ENCODE results near the gene TRIP10. TPM values are rescaled to one million over a fixed set of nuclear protein-coding genes. Genes with fewer than 3 reads are reported as not detected.
"Not testable (repeated sequence)": the region's sequence is repeated elsewhere in the genome, so short reads cannot be mapped to it uniquely, and the experiment has no call there.

The TRIP10 gene
- total and polyA plus RNA-seq, 5 donors from 2014 or later, result 0.37 to 2.6 (median 0.44) TPM; not detected in 1

DNA sequence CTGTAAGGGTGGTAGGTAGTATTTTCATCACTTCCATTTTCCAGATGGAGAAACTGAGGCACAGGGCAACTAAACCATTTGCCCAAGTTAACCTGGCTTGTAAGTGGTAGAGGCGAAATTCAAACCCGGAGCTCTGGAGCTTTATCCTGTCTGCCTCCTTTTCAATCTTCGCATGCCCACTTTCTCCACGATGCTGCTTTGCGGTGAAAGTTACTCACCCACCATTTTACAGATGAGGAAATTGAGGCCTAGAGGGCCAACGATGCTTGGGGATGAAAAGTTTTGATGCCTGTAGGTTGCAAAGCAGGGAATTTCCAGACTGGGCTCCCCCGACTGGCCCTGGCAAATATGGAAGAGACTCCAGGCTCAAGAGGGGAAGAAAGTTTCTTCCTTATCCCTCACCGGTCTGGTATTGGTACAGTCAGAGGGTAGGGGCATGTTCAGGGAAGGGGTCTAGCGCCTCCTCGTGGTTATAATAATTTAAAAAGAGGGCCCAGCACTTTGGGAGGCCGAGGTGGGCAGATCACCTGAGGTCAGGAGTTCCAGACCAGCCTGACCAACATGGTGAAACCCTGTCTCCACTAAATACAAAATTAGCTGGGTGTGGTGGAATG is 29.6 kb downstream of the TRIP10 start:
- H3K27ac ChIP-seq (ENCODE audit: insufficient read depth, low read length, poor library complexity, severe bottlenecking), result peak overlapping the region; percentile 96
- H3K4me1 ChIP-seq (ENCODE audit: control insufficient read depth, insufficient read depth, low read length, poor library complexity, severe bottlenecking), result peaks cover 48% of the 10 kb centered on the region
- peak overlapping the region in 2 of 3 donors; percentile 82 to 96 for H3K27ac Mint-ChIP-seq
- no peak for ATAC-seq (ENCODE audit: low read depth in 2 of 2)
- H3K4me3 ChIP-seq (ENCODE audit: low read depth, low read length), result no peak overlapping the region
- no peaks in the 10 kb centered on the region for H3K9me3 ChIP-seq (ENCODE audit: control insufficient read depth in 2 of 2, low read length in 2 of 2)
- peak in 2 of 3 donors; percentile 23 to 30 for DNase-seq
- no peaks in the 10 kb centered on the region for H3K36me3 ChIP-seq (ENCODE audit: control insufficient read depth, insufficient read depth, low read length)
- H3K9me3 Mint-ChIP-seq, result no peaks in the 10 kb centered on the region
- no peaks in the 10 kb centered on the region for H3K27me3 ChIP-seq (ENCODE audit: control insufficient read depth, insufficient read depth, low read length)
- H3K4me1 Mint-ChIP-seq, result peaks cover 6 to 70% (median 37%) of the 10 kb centered on the region in 4 donors
- no peaks in the 10 kb centered on the region for H3K36me3 Mint-ChIP-seq
- H3K4me3 Mint-ChIP-seq, result peak overlapping the region; percentile 22 to 79 (median 47)
- no peaks in the 10 kb centered on the region for H3K27me3 Mint-ChIP-seq

DNA sequence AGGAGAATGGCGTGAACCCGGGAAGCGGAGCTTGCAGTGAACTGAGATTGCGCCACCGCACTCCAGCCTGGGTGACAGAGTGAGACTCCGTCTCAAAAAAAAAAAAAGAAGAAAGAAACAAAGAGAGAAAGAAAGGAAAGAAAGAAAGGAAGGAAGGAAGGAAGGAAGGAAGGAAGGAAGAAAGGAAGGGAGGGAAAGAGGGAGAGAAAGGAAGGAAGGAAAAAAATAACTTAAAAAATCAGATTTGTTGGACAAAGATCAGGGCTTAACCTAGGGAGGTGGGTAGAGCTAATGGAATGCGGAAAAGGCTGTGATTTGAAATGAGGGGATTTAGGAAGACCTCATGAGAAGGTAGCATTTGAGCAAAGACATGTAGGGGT is 32.2 kb downstream of the TRIP10 start:
- not testable (repeated sequence) for H3K4me3 ChIP-seq (ENCODE audit: low read depth, low read length); H3K9me3 Mint-ChIP-seq; H3K9me3 ChIP-seq (ENCODE audit: control insufficient read depth in 2 of 2, low read length in 2 of 2); H3K27me3 ChIP-seq (ENCODE audit: control insufficient read depth, insufficient read depth, low read length); H3K36me3 ChIP-seq (ENCODE audit: control insufficient read depth, insufficient read depth, low read length); ATAC-seq (ENCODE audit: low read depth in 2 of 2); DNase-seq; H3K27me3 Mint-ChIP-seq
- H3K27ac ChIP-seq (ENCODE audit: insufficient read depth, low read length, poor library complexity, severe bottlenecking), result peak overlapping the region; percentile 77
- peaks cover 51% of the 10 kb centered on the region for H3K4me1 ChIP-seq (ENCODE audit: control insufficient read depth, insufficient read depth, low read length, poor library complexity, severe bottlenecking)
- H3K4me1 Mint-ChIP-seq, result peaks cover 3 to 66% (median 39%) of the 10 kb centered on the region in 4 donors
- H3K36me3 Mint-ChIP-seq, result peaks cover 18% of the 10 kb centered on the region
- H3K27ac Mint-ChIP-seq, result peak overlapping the region in 2 of 3 donors; percentile 46 to 88
- peak overlapping the region; percentile 66 to 98 (median 95) for H3K4me3 Mint-ChIP-seq

DNA sequence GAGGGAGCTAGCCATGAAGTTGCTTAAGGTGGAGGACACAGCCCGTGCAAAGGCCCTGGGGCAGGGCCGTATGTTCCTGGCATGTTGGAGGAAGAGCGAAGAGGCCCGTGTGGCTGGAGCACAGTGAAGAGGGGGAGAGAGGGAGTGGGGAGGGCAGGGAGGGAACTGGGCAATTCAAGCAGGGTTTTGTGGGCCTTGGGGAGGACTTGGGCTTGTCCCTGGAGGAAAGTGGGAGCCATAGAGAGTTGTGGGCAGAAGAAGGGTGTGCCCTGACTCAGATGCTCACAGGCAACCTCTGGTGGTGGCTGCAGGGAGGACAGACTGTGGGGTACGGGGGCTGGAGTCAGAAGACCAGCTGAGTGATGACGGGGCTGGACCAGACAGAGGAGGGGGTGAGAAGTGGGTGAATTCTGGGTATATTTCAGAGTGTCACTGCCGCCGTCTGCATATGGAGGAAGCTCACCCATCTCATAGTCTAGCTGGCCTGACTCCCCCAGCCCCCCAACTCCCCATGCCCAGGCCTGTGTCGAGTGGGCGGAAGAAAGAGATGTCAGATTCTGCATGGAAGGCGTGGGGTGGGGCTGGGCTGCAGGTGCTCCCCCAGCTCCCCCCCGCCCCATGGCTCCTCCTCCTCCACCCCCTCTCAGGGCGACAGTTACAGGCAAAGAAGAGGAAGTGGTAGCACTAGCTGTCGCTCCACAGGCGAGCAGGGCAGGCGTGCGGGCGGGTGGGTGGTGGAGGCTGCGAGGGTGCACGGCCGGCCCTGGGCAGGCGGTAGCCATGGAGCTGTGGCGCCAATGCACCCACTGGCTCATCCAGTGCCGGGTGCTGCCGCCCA is 32.8 kb downstream of the TRIP10 start, which contains the start of gene VAV1:
VAV1 (plus strand) TSS at position 681 of the 838 bp plus-strand sequence; CDS start at position 781, 100 bp downstream.
- DNase-seq (peak; percentile 73 to 92 (median 81)), ATAC-seq (ENCODE audit: low read depth in 2 of 2) (peak; percentile 78 to 81)
- Mint-ChIP-seq H3K36me3 (peaks cover 23% of the 10 kb centered on the region), H3K4me3 (peak within 1 kb of the TSS; percentile 93 to 98 (median 96)), H3K27me3 (no peaks in the 10 kb centered on the region), H3K9me3 (peaks cover 0 to 2% (median 0%) of the 10 kb centered on the region in 7 donors), H3K4me1 (peaks cover 0 to 68% (median 39%) of the 10 kb centered on the region in 4 donors), H3K27ac (peak within 1 kb of the TSS; percentile 64 to 92 (median 88))
- Histone ChIP-seq H3K27me3 (ENCODE audit: control insufficient read depth, insufficient read depth, low read length) (no peaks in the 10 kb centered on the region), H3K36me3 (ENCODE audit: control insufficient read depth, insufficient read depth, low read length) (peaks cover 9% of the 10 kb centered on the region), H3K9me3 (ENCODE audit: control insufficient read depth in 2 of 2, low read length in 2 of 2) (no peaks in the 10 kb centered on the region), H3K4me1 (ENCODE audit: control insufficient read depth, insufficient read depth, low read length, poor library complexity, severe bottlenecking) (peaks cover 45% of the 10 kb centered on the region), H3K4me3 (ENCODE audit: low read depth, low read length) (peak within 1 kb of the TSS; percentile 81), H3K27ac (ENCODE audit: insufficient read depth, low read length, poor library complexity, severe bottlenecking) (peak within 1 kb of the TSS; percentile 77)

DNA sequence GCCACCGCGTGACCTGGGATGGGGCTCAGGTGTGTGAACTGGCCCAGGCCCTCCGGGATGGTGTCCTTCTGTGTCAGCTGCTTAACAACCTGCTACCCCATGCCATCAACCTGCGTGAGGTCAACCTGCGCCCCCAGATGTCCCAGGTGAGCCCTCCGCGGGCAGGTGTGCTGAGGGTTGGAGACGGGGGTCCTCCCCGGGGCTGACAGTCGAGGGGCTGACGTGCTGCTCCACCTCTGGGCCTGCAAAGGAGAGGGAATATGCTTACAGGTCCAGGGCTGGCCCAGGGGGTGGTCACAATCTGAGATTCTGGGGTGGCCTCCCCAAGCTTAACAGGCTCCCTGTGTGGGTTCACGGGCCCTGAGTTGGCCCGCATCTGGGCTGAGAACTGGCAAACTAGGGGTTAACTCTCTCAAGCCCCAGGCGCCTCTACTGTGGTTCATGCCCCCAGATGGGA is 33.4 kb downstream of the TRIP10 start:
- no peaks in the 10 kb centered on the region for H3K27me3 ChIP-seq (ENCODE audit: control insufficient read depth, insufficient read depth, low read length)
- no peak for ATAC-seq (ENCODE audit: low read depth in 2 of 2)
- no peak for DNase-seq
- H3K36me3 Mint-ChIP-seq, result peaks cover 27% of the 10 kb centered on the region
- peak overlapping the region; percentile 81 for H3K4me3 ChIP-seq (ENCODE audit: low read depth, low read length)
- H3K27ac Mint-ChIP-seq, result peak overlapping the region; percentile 52 to 92 (median 88)
- H3K36me3 ChIP-seq (ENCODE audit: control insufficient read depth, insufficient read depth, low read length), result peaks cover 14% of the 10 kb centered on the region
- peaks cover 39% of the 10 kb centered on the region for H3K4me1 ChIP-seq (ENCODE audit: control insufficient read depth, insufficient read depth, low read length, poor library complexity, severe bottlenecking)
- peaks cover 0 to 69% (median 41%) of the 10 kb centered on the region in 4 donors for H3K4me1 Mint-ChIP-seq
- no peaks in the 10 kb centered on the region for H3K9me3 ChIP-seq (ENCODE audit: control insufficient read depth in 2 of 2, low read length in 2 of 2)
- peaks cover 0 to 2% (median 0%) of the 10 kb centered on the region in 7 donors for H3K9me3 Mint-ChIP-seq
- peak overlapping the region; percentile 93 to 98 (median 96) for H3K4me3 Mint-ChIP-seq
- H3K27me3 Mint-ChIP-seq, result no peaks in the 10 kb centered on the region
- H3K27ac ChIP-seq (ENCODE audit: insufficient read depth, low read length, poor library complexity, severe bottlenecking), result peak overlapping the region; percentile 77

DNA sequence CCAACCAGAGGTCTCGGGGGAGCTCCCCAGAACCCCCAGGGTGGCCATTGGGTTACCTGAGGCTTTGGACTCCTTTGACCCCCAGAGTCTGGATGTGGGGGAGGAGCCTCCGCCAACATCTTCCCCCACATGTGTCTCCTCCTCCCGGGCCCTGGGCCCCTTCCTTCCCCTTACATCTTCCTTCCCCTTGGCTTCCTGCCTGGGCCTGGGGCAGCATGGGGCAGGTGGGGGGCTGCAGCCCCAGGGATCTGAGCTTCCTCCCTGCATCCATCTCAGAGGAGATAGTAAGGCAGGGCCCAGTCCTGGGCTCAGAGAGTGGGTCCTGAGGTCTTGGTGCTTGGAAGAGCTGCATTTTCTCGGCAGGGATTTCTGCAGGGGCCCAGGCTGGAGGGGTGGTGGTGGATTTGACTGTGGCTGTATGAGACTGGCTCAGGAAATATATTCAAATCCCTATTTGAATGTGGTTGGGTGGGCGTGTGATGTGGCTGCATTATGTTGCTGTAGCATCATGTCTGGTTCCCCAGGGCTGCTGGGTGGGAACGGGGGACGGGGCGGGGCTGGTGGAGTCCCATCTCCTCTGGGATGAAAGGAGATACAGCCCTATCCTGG is 33.9 kb downstream of the TRIP10 start:
- H3K27ac Mint-ChIP-seq, result peak overlapping the region; percentile 1 to 92 (median 88)
- Histone ChIP-seq H3K4me1 (ENCODE audit: control insufficient read depth, insufficient read depth, low read length, poor library complexity, severe bottlenecking) (peaks cover 38% of the 10 kb centered on the region), H3K27ac (ENCODE audit: insufficient read depth, low read length, poor library complexity, severe bottlenecking) (peak overlapping the region; percentile 77), H3K9me3 (ENCODE audit: control insufficient read depth in 2 of 2, low read length in 2 of 2) (no peaks in the 10 kb centered on the region), H3K4me3 (ENCODE audit: low read depth, low read length) (peak overlapping the region; percentile 81), H3K27me3 (ENCODE audit: control insufficient read depth, insufficient read depth, low read length) (no peaks in the 10 kb centered on the region), H3K36me3 (ENCODE audit: control insufficient read depth, insufficient read depth, low read length) (peaks cover 14% of the 10 kb centered on the region)
- ATAC-seq (ENCODE audit: low read depth in 2 of 2) (peak; percentile 19 to 42), DNase-seq (peak; percentile 39 to 63 (median 40))
- H3K36me3 Mint-ChIP-seq, result peaks cover 27% of the 10 kb centered on the region
- H3K4me3 Mint-ChIP-seq, result peak overlapping the region; percentile 93 to 98 (median 96)
- H3K27me3 Mint-ChIP-seq, result no peaks in the 10 kb centered on the region
- peaks cover 0 to 69% (median 42%) of the 10 kb centered on the region in 4 donors for H3K4me1 Mint-ChIP-seq
- H3K9me3 Mint-ChIP-seq, result peaks cover 0 to 2% (median 0%) of the 10 kb centered on the region in 7 donors

DNA sequence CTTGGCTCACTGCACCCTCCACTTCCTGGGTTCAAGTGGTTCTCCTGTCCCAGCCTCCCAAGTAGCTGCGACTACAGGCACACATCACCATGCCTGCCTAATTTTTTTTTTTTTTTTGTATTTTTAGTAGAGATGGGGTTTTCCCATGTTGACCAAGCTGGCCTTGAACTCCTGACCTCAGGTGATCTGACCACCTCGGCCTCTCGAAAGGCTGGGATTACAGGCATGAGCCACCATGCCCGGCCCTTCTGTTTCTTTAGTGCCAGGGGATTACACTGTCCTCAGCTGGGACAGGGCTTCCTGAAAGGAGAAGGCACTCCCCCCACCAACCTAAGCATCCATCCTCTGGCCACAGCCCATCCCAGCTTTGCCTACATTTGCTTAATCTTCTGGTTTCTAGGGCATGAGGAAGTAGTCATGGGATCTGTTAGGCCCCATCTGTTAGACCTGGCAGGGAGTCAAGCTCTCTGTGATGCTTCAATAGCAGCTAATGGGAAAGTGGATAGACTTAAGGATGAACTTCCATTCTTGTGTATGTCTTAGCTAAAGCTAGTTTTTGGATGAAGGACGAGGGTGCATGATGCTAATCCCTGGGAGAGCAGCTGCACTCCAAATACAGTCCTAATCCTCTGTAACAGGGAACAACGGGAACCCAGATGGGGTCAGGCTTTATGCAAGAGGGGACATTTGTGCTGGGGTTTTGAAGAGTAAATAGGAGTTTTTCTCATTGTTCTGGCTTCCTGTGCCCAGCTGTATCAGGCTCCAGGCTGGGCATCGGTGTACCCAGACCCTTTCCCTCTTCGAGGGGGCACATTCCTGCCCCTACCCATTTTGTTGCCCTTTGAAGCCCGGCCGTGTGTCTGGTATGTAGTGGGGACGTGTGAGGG is 35.6 kb downstream of the TRIP10 start:
- H3K4me3 Mint-ChIP-seq, result peak overlapping the region; percentile 71 to 94 (median 88)
- Histone ChIP-seq H3K36me3 (ENCODE audit: control insufficient read depth, insufficient read depth, low read length) (peaks cover 14% of the 10 kb centered on the region), H3K9me3 (ENCODE audit: control insufficient read depth in 2 of 2, low read length in 2 of 2) (no peaks in the 10 kb centered on the region), H3K27ac (ENCODE audit: insufficient read depth, low read length, poor library complexity, severe bottlenecking) (peak overlapping the region; percentile 23), H3K27me3 (ENCODE audit: control insufficient read depth, insufficient read depth, low read length) (no peaks in the 10 kb centered on the region), H3K4me1 (ENCODE audit: control insufficient read depth, insufficient read depth, low read length, poor library complexity, severe bottlenecking) (peaks cover 46% of the 10 kb centered on the region), H3K4me3 (ENCODE audit: low read depth, low read length) (peak overlapping the region; percentile 4)
- H3K27ac Mint-ChIP-seq, result peak overlapping the region; percentile 17 to 86 (median 78)
- H3K4me1 Mint-ChIP-seq, result peaks cover 0 to 69% (median 42%) of the 10 kb centered on the region in 4 donors
- H3K9me3 Mint-ChIP-seq, result peaks cover 0 to 2% (median 0%) of the 10 kb centered on the region in 7 donors
- DNase-seq, result no peak
- no peak for ATAC-seq (ENCODE audit: low read depth in 2 of 2)
- peaks cover 27% of the 10 kb centered on the region for H3K36me3 Mint-ChIP-seq
- H3K27me3 Mint-ChIP-seq, result no peaks in the 10 kb centered on the region

All from CD4-positive, CD25-positive, alpha-beta regulatory T cell (primary cell).